Measurements from ENCODE around the gene ZNF91.
"Not testable (repeated sequence)": the region's sequence is repeated elsewhere in the genome, so short reads cannot be mapped to it uniquely, and the experiment has no call there.

DNA sequence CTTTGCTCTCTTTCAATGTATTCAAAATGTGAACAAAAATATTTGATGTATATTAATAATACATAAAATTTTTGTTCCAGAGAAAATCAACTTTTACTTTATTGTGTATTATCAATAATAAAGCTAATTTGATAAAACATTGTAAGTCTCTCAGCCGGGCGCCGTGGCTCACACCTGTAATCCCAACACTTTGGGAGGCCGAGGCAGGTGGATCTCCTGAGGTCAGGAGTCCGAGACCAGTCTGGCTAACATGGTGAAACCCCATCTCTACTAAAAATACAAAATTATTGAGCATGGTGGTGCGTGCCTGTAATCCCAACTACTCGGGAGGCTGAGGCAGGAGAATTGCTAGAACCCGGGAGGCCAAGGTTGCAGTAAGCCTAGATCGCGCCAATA, 449 bp upstream of the ZNF91 start:
- TF ChIP-seq, protein P1, sequence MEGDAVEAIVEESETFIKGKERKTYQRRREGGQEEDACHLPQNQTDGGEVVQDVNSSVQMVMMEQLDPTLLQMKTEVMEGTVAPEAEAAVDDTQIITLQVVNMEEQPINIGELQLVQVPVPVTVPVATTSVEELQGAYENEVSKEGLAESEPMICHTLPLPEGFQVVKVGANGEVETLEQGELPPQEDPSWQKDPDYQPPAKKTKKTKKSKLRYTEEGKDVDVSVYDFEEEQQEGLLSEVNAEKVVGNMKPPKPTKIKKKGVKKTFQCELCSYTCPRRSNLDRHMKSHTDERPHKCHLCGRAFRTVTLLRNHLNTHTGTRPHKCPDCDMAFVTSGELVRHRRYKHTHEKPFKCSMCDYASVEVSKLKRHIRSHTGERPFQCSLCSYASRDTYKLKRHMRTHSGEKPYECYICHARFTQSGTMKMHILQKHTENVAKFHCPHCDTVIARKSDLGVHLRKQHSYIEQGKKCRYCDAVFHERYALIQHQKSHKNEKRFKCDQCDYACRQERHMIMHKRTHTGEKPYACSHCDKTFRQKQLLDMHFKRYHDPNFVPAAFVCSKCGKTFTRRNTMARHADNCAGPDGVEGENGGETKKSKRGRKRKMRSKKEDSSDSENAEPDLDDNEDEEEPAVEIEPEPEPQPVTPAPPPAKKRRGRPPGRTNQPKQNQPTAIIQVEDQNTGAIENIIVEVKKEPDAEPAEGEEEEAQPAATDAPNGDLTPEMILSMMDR (IDR thresholded peaks at IDR 0.05; ENCODE audit: borderline replicate concordance, extremely low read depth, low read length, poor library complexity, severe bottlenecking): not testable (repeated sequence)
- not testable (repeated sequence) for TF ChIP-seq EZH2 (IDR thresholded peaks at IDR 0.05; ENCODE audit: borderline replicate concordance, low read depth, low read length, severe bottlenecking)

All from DND-41 (cell line).